GM18499 (cell line): ENCODE results near the gene KRT7.
"Not testable (repeated sequence)": the region's sequence is repeated elsewhere in the genome, so short reads cannot be mapped to it uniquely, and the experiment has no call there.

ENCODE experiments used
- ATAC-seq: cut with Tn5 transposase; IDR thresholded peaks from one replicate; pipeline ENCODE4 v1.9.1; 2021; ENCODE audit warnings: moderate number of reproducible peaks; ENCODE audit not compliant: insufficient read depth, unreplicated experiment

KRT7 gene

DNA sequence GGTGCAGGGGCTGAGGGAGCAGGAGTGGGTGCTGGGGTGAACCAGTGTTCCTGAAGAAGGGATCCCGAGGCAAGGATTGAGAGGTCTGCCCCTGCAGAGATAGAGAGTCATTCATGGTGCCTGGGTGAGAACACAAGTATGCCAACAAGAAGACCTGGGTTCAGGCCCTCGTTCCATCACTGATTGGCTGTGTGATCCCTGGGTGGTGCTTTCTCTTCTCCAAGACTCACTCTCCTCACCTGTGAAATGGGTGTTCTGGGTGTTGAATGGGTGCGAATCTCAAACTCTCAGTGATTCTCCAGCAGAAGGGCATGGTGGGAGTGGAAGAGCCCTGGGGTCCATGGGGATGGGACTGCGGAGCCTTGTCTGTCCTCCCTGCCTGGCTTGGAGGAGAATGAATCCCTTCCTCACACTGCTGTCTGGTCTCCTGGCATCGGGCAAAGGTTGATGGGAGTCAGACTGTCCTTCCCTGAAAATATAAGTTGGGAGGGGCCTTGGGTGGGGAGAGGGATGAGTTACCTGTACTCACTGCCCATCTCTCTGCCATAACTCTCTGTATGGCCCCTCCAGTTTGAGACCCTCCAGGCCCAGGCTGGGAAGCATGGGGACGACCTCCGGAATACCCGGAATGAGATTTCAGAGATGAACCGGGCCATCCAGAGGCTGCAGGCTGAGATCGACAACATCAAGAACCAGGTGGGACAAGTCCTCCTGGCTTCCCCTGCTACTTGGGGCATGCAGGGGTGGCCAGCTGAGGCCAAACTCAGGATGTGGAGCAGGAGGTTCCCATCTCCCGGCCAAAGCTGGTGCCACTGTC is 9.6 kb downstream of the KRT7 start:
- no peak for ATAC-seq

DNA sequence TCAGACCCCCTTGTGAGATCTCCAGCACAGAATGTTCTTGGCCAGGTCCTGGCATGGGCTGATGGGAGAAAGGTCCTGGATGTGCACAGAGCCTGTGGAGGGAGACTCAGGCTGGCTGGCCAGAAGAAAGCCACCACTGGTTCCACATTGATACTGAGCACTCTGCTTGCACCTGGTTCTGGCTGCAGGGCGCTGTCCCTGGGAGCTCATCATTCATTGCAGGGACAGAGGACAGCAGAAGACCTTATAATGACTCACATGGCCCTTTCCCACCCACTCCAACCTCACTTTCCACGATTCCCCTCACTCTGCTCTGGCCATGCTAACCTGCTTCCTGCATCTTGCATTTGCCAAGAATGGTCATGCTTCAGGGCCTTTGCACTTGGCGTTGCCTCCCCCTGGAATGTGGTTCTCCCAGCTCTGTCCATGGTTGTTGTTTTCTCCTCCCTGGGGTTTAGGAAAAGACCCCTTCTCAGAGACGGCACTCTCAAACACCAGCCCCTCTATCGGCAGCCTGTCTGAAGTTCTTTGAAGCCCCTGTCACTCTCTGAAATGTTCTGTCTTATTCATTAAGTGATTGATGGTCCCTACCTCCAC is 10.3 kb downstream of the KRT7 start:
- no peak for ATAC-seq

DNA sequence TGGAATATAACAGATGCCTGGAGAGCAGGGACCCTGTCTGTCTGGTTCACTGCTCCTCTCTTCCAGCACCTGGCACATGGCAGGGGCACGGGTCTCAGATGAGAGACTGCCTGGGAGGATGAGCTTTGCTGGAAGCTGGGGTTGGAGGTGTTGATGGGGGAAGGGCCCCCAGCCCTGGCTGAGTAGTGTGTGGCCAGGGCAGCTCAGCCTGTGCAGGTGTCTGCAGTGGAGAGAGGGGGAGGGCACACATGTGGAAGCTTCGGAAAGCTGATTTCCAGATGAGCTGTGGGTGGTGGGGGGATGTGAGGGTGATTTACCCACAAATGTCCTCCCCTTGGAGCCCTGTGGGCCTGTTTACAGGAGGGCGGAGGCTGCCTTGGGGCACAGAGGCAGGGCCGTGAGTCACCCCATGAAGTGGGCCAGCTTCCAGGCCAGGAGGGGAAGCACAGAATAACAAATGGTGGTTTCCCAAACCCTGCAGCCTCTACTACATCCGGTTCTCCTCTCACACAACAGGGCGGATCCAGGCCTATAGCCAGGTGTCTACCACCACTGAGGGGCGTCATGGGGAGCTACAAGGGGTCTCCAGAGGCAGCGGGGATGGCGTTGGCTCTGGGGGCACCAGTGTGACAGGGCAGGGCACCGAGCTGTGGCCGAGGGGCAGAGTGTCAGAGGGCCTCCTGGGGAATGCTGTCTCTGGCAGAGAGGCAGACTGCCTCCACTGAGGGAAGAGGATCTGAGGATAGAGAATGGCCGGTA is 11.0 kb downstream of the KRT7 start:
- peak; percentile 64 for ATAC-seq

DNA sequence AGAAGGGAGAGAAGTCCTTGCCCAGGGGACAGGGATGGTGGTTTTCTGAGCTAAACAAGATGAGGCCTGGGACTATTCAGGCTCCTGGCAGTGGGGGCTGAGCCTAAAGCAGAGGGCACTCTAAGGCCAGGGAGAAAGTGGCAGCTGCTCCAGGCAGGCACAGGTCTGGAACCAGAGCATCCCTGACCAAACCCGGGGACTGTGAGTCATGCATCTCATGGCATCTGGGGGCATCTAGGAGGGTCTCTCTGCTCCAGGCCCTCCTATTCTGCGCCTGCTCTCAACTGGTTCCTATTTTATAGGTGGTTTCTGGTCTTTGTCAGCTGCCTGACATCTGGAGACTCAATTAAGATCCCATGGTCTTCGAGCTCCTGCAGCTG is 11.6 kb downstream of the KRT7 start:
- ATAC-seq, result no peak

DNA sequence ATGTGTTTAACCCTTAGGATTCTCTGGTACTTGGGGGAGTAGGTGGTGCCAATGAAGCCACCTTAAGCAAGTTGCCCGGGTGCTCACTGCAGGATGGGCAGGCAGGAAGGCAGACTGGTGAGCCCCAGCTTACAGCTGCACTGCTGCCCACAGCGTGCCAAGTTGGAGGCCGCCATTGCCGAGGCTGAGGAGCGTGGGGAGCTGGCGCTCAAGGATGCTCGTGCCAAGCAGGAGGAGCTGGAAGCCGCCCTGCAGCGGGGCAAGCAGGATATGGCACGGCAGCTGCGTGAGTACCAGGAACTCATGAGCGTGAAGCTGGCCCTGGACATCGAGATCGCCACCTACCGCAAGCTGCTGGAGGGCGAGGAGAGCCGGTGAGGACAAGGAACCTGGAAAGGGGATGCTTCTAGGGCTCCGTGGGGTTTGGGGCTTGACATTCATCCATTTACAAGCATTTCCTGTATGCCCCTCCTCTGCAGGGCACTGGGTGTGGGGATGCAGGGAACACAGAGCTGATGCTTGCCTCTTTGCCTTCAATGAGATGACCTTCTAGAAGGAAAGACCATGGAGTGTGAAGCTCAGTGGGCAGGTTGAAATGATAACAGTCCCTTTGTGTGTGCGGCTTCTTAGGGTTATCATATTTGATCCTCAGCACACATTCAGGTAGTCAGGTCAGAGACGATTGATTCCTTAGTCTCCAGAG is 12.4 kb downstream of the KRT7 start:
- no peak for ATAC-seq

DNA sequence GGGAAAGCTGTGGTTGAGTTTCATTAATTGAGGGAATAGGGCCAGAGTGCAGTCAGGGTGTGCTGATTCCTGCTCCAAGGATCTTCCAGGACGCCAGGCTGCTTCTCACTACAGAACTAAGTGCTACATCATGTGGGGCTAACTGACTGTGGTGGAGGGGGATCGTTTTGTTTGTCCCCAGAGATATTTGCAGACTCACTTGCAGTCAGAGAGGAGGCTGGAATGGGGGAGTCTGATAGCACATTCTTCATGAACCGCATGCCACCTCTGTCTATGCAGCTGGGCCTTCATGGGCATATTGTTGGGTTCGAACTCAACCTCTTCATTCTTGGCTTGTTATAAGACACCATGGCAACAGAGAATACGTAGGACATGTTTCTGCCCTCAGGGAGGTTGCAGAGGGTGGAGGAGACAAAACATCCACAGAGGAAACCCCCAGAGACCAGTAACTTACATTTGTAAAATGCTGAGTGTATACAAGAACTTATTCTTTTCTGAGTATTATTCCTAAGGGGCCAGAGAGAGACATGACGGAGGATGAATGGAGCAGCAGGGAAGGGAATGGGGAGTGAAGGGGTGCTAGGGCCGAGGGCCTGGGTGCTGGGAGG is 13.0 kb downstream of the KRT7 start:
- no peak for ATAC-seq

DNA sequence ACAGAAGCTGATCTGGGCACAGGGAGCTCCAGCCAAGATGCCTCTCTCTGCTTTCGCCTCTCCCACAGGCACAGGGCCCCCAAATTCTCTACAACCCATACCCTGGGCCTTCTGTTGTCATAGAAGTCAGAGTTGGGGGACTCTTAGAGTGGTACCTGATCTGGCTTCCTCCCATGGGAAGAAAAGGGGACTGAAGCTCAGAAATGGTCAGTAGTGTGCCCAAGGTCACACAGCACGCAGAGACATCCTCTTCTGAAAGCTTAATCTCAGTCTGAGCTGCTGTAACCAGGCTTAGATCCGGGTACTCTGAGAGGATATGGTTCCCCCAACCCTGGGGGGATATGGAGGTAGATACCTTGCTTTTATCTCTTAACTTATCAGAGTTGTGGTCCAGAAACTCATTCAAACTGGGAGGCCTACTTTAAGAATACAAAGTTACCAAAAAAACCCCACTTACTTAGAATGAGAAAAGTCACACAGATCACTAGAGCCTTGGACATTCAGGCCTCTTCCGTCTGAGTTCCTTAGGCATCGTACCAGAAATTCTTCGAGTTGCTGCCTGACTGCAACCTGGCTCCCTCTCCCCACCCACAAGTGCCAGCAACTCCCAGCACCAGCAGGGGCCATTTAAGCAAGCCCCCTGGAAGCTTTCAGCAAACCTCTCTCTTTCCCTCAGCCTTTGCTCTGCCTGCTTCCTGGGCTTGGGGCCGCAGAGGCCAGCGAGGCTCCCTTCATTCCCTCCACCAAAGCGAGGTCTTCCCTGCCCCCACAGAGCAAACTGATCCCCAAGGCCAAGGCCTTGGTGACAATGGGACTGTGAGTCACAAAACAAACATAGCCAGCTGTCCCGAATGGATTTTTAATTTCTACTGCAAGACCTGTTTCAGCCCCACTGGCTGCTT is 13.9 kb downstream of the KRT7 start:
- no peak for ATAC-seq

DNA sequence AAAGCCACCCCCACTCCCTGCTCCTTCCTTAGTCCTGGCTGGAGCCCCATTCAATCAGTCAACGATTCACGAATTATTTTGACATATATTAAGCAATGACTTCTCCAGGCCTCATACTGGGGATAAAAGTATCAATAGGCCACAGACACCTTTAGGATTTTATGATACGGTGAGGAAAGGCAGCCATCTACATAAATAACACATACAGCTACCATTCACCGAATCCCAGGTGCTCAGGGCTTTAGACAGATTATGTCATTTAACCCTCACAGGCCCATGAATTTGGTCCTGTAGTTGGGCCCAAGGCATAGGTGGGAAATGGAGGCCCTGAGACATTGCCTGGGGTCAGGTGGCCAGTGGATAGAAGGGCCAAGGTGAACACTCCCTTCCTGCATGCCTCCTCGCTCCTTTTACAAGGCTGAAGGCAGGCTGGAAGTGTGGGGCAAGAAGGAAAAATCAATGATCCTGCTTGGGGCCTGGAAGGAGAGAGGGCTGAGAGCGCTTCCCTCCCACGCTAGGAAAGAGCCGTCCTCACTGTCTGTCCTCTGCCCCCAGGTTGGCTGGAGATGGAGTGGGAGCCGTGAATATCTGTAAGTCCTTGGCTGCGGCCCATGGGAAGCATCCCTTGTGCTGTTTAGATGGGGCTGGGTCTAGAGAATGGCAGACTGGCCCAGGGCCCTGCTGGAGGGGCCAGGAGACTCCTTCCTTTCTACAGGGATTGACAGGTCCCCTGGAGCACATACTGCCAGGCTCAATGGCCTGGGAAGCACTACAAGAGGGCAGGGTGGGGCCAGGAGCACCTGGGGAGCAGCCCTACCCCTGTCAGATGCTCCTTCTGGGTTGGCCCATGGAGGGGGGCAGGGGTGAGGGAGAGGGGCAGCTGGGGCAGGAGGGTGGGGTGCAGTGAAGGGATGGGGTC is 14.8 kb downstream of the KRT7 start:
- ATAC-seq, result no peak

DNA sequence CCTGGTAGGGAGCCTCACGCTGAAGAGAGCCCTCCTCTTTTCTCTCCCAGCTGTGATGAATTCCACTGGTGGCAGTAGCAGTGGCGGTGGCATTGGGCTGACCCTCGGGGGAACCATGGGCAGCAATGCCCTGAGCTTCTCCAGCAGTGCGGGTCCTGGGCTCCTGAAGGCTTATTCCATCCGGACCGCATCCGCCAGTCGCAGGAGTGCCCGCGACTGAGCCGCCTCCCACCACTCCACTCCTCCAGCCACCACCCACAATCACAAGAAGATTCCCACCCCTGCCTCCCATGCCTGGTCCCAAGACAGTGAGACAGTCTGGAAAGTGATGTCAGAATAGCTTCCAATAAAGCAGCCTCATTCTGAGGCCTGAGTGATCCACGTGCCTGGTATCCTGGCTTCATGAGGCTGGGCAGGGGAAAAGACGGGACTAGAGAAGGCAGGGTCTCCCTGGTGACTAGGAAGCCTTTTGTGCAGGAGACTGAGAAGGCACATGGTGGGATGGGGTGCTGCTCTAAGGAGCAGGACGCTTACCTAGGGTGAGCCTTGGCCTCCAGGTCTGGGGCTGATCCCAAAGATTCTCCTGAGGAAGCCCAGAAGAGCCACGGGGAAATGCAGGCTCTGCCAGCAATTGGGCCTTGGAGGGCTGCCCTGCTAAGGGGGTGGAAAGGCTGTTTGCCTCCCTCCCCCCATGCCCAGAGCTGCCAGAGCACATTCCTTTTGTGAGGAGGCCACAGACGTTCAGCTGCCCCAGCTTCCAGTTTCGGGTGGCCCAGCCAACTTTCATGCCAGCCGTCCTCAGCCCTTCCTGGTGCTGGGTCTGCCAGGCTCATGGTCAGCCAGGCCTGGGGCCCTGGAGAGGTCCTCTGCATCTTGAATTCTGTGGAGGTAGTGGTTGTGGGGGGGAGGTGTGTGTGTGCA is 15.8 kb downstream of the KRT7 start:
- no peak for ATAC-seq

DNA sequence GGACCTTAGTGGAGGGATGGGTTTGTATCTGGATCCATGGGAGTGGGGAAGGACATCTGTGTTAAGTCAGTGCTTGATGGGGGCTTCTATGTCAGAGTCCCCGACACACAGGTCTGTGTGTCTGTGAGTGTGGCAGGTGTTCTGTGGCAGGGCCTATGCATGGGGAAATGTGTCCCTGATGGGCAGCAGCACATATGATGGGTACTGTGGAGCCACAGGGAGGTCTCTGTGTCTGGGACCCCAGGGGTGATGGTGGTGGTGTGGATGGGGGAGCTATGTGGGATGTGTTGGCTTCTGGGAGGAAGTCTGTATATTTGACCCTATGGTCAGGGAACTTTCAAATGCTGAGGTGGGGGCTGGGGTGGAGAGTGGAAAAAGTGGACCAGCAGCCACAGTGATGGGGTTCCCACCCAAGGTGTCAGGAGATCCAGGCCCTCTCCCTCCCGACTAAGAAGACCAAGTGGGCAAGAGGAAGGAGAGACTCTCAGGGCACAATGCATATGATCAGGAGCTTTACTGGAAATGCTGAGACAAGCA is 16.5 kb downstream of the KRT7 start:
- no peak for ATAC-seq

DNA sequence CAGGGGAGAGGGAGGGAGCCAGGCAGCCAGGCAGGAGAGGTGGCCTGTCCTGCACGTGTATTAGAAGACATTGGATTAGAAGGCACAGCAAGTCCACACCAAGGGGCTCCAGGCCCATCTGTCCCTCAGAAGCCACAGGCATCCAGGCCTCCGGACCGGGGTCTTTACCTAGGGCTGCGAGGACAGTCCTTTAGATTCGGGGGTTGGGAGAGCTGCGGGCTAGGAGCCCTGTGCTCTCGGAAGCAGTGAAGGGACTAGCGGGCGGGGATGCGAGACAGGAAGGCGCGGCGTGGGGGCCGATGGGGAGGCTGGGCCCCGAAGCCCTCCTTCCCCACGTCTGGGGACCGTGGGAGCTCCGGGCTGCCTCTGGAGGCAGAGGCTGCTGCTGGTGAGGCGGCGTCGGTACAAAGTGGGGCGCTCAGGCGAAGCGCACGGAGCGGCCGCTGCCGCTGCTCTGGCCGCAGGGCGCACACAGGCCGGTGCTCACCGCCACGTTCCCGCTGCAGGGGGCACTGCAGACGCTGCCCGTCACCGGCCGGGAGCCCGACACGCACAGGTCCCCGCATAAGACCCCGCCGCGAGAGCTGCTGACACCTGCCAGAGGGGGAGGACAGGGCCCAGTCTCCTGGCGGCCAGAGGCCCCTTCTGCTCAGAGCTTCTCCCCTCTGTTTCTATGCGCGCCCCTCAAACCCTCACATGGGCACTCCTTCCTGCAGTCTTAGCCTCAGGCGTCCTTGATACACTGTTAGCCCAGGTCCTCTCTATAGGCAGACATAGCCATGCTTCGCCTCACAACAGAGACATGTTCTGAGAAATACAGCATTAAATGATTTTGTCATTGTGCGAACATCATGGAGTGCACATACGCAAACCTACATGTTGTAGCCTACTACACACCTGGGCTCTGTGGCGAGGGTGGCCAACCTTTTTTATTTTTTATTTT is 17.3 kb downstream of the KRT7 start:
- no peak for ATAC-seq

DNA sequence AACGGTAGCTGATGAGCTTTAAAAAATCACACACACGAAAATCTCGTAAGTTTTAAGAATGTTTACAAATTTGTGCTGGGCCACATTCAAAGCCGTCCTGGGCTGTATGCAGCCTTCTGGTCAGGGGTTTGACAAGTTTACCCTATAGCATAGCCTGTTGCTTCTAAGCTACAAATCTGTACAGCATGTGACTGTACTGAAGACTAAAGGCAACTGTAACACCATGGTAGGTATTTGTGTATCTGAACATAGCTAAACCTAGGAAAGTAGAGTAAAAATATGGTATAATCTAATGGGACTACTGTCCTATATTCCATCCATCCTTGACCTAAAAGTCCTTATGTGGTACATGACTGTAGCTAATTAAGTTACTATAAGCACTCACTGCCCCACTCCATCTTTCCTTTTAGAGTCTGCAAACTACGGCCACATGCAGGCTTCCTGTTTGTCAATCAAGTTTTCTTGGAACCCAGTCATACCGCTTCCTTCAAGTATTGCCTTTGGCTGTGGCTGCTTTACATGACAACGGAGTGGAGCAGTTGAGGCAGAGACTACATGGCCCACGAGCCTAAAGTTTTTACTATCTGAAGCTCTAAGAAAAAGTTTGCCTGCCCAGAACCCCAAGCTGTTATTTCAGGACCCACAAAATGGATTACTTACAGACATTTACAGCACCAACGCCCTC is 18.5 kb downstream of the KRT7 start:
- no peak for ATAC-seq

DNA sequence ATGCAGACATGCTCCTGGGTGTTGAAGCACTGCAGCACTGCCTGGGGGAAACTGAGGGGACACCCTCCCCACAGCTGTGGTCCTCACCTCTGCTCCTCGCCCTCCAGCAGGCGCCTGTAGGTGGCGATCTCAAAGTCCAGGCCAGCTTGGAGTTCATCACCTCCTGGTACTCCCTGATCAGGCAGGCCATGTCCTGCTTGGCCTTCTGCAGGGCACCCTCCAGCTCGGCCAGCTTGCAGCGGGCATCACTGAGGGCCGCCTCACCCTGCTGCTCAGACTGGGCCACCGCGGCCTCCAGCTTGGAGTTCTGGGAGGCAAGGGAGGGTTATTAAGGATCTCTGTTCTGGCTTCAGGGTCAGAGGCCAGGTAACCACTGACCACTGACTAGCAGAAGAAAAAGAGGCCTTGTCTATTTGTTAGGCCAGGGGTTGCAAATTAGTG is 19.2 kb downstream of the KRT7 start:
- ATAC-seq, result not testable (repeated sequence)

DNA sequence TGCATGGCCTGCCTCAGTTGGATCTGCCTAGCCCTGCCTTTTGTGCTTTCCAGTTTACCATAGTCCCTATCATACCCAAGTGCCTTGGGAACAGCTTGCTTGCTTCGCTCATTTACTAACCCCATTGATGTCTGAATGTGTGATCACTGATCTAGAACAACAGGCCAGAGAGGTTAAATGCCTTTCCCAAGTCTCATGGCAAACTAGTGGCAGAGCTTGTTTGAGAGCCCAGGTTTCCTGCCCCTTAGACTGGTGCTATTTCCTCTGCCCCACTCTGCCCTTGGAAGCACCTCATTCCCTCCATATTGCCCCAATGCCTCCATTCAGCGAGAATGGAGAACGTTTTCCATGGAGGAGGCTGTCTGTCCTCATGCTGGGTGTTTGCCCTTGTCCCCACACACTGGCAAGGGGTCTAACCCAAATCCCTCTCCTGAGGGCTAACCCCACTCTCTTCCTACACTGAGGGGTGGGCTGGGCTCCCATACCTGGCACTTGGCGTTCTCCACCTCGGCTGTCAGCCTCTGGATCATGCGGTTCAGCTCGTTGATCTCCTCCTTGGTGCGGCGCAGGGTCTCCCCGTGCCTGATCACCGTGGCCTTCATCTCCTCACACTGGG is 19.8 kb downstream of the KRT7 start:
- no peak for ATAC-seq
